CD4-positive, alpha-beta T cell (primary cell): ENCODE results near the gene DLST. TPM values are rescaled to one million over a fixed set of nuclear protein-coding genes. Genes with fewer than 3 reads are reported as not detected.

Experiments
- ATAC-seq: fragments of 200-7000 bp; cut with Tn5 transposase; one replicate; pipeline ENCODE4 v1.10.0; 2022; ENCODE audit warnings: mild to moderate bottlenecking; ENCODE audit not compliant: poor library complexity
- CTCF ChIA-PET: fragments of 350-600 bp; sonication (Branson Sonifier 250); formaldehyde crosslinking; loops from one replicate; lab custom pipeline; 2021; ENCODE audit warnings: antibody characterized with exemption, inconsistent platforms; lab: Charles Lee
- POLR2A ChIA-PET: fragments of 350-600 bp; sonication (Branson Sonifier 250); formaldehyde crosslinking; loops from one replicate; lab custom pipeline; 2021; ENCODE audit warnings: antibody characterized with exemption, inconsistent platforms; lab: Charles Lee
- DNase-seq, 14 experiments: peaks; one replicate each; pipeline ENCODE4 v3.0.0-alpha.2; 2013 to 2020; ENCODE audit warnings: mixed read lengths in 2 of 14
- H3K27ac ChIP-seq, 2 donors: one replicate each; pipeline versions ENCODE4 v1.5.1 to v1.7.0; 2013; ENCODE audit warnings: low read length in 2 of 2, low read depth in 1 of 2, mild to moderate bottlenecking in 1 of 2
- H3K27me3 ChIP-seq, 2 experiments: 1 replicate in 1 of 2; 2 replicates in 1 of 2; pipeline versions ENCODE4 v1.6.1 to v1.7.0; 2013; ENCODE audit warnings: low read length in 2 of 2, control low read depth in 1 of 2, mild to moderate bottlenecking in 1 of 2, moderate library complexity in 1 of 2; ENCODE audit not compliant: insufficient read depth in 2 of 2, control insufficient read depth in 1 of 2
- H3K36me3 ChIP-seq: one replicate; pipeline ENCODE4 v1.6.1; 2013; ENCODE audit warnings: low read length, control low read depth; ENCODE audit not compliant: insufficient read depth
- H3K4me1 ChIP-seq: one replicate; pipeline ENCODE4 v1.6.1; 2013; ENCODE audit warnings: low read length, control low read depth; ENCODE audit not compliant: insufficient read depth
- H3K4me3 ChIP-seq: one replicate; pipeline ENCODE4 v1.5.1; 2013; ENCODE audit warnings: mild to moderate bottlenecking, low read length, moderate library complexity
- H3K9me3 ChIP-seq, 2 experiments: 1 replicate in 1 of 2; 2 replicates in 1 of 2; pipeline versions ENCODE4 v1.6.1 to v1.7.0; 2013; ENCODE audit warnings: low read length in 2 of 2, mild to moderate bottlenecking in 2 of 2, control low read depth in 1 of 2, moderate library complexity in 1 of 2; ENCODE audit not compliant: control insufficient read depth in 1 of 2, insufficient read depth in 1 of 2
- H3K27ac Mint-ChIP-seq: one replicate; pipeline ENCODE4 v1.8.0; 2020; ENCODE audit warnings: mixed read lengths
- H3K27me3 Mint-ChIP-seq: one replicate; pipeline ENCODE4 v1.8.0; 2021; ENCODE audit warnings: mixed read lengths
- H3K36me3 Mint-ChIP-seq: one replicate; pipeline ENCODE4 v1.8.0; 2021; ENCODE audit warnings: low read depth, mixed read lengths
- H3K4me1 Mint-ChIP-seq: one replicate; pipeline ENCODE4 v1.8.0; 2021; ENCODE audit warnings: low read depth, mixed read lengths
- H3K4me3 Mint-ChIP-seq: one replicate; pipeline ENCODE4 v1.8.0; 2020; ENCODE audit warnings: mild to moderate bottlenecking, mixed read lengths
- H3K9me3 Mint-ChIP-seq: one replicate; pipeline ENCODE4 v1.8.0; 2020; ENCODE audit warnings: mixed read lengths
- CTCF ChIP-seq: fragments of 200-600 bp; IDR thresholded peaks from one replicate; pipeline ENCODE4 v1.8.0; 2022; ENCODE audit warnings: antibody characterized with exemption, mild to moderate bottlenecking
- intact Hi-C, 2 experiments: fragments of 100-400 bp; cut with DNase I in 1 of 2; cut with micrococcal nuclease in 1 of 2; formaldehyde crosslinking; loops; one replicate each; pipeline versions ENCODE4 v1.15.1 to v1.9.0; 2023 to 2025; cut with DNase I, micrococcal nuclease
- total RNA-seq, 174 experiments: library from RNA in 2 of 174; stranded (reverse) in 2 of 174; gene quantifications; one replicate each; pipeline ENCODE4 v1.2.3 and lab custom pipeline; 2021 to 2026

DLST gene
- total RNA-seq, 2 experiments from 2014 or later, result 162 to 170 TPM

GRCh38 chr14:74909501-74909900, 27.8 kb downstream of the DLST start:
- H3K4me3 Mint-ChIP-seq, result no peak overlapping the region
- intact Hi-C loops, result no loop called here
- CTCF ChIA-PET, result no interaction called here
- DNase-seq (no peak), ATAC-seq (no peak)
- H3K4me1 ChIP-seq, result peaks cover 13% of the 10 kb centered on the region
- no peaks in the 10 kb centered on the region for H3K9me3 ChIP-seq
- H3K27ac ChIP-seq, result no peak overlapping the region
- TF ChIP-seq CTCF, result no peak
- H3K27ac Mint-ChIP-seq, result no peak overlapping the region
- no peak overlapping the region for H3K4me3 ChIP-seq
- H3K27me3 ChIP-seq, result no peaks in the 10 kb centered on the region
- no peaks in the 10 kb centered on the region for H3K27me3 Mint-ChIP-seq
- POLR2A ChIA-PET, result interaction anchor here (1.2 kb wide), 1 partner anchor 49 kb away, joined by 4 read pairs; no protein-coding TSS in a partner anchor
- H3K9me3 Mint-ChIP-seq, result no peaks in the 10 kb centered on the region
- peaks cover 5% of the 10 kb centered on the region for H3K4me1 Mint-ChIP-seq
- peaks cover 10% of the 10 kb centered on the region for H3K36me3 Mint-ChIP-seq
- H3K36me3 ChIP-seq, result peaks cover 11% of the 10 kb centered on the region

GRCh38 chr14:74909911-74910310, 28.2 kb downstream of the DLST start:
- Mint-ChIP-seq H3K4me1 (peaks cover 5% of the 10 kb centered on the region), H3K27me3 (no peaks in the 10 kb centered on the region), H3K27ac (no peak overlapping the region), H3K9me3 (no peaks in the 10 kb centered on the region), H3K4me3 (no peak overlapping the region), H3K36me3 (peaks cover 7% of the 10 kb centered on the region)
- Histone ChIP-seq H3K9me3 (no peaks in the 10 kb centered on the region), H3K27ac (no peak overlapping the region), H3K4me1 (peaks cover 13% of the 10 kb centered on the region), H3K27me3 (no peaks in the 10 kb centered on the region), H3K36me3 (peaks cover 7% of the 10 kb centered on the region), H3K4me3 (no peak overlapping the region)
- ATAC-seq (no peak), DNase-seq (no peak)
- POLR2A ChIA-PET, result interaction anchor here (1.2 kb wide), 1 partner anchor 49 kb away, joined by 4 read pairs; no protein-coding TSS in a partner anchor
- CTCF ChIA-PET, result no interaction called here
- intact Hi-C loops, result no loop called here
- TF ChIP-seq CTCF, result no peak

- H3K4me3 Mint-ChIP-seq, result no peak overlapping the region
These were observed 28.8 kb downstream of the DLST start for GRCh38 chr14:74910556-74910955.

More at GRCh38 chr14:74910556-74910955, 28.8 kb downstream of the DLST start:
- intact Hi-C loops, result no loop called here
- Mint-ChIP-seq H3K4me1 (peaks cover 4% of the 10 kb centered on the region), H3K36me3 (peaks cover 3% of the 10 kb centered on the region), H3K27me3 (no peaks in the 10 kb centered on the region), H3K27ac (no peak overlapping the region), H3K9me3 (no peaks in the 10 kb centered on the region)
- no peak overlapping the region for H3K27ac ChIP-seq
- H3K9me3 ChIP-seq, result no peaks in the 10 kb centered on the region
- DNase-seq (no peak), ATAC-seq (no peak)
- ChIA-PET CTCF (interaction anchor here (1.4 kb wide), 1 partner anchor 50 kb away, joined by 3 read pairs; no protein-coding TSS in a partner anchor), POLR2A (no interaction called here)
- no peak overlapping the region for H3K4me3 ChIP-seq
- peaks cover 9% of the 10 kb centered on the region for H3K4me1 ChIP-seq
- no peaks in the 10 kb centered on the region for H3K27me3 ChIP-seq
- TF ChIP-seq CTCF, result no peak
- H3K36me3 ChIP-seq, result peaks cover 3% of the 10 kb centered on the region
